NB4 (cell line): ENCODE results near the gene TNIP2.

Experiments
- DNase-seq: peaks from one replicate; pipeline ENCODE4 v3.0.0; 2010; ENCODE audit warnings: low read depth
- H3K4me3 ChIP-seq: one replicate; pipeline ENCODE4 v1.5.1; 2011; ENCODE audit warnings: mild to moderate bottlenecking, low read depth, low read length, moderate library complexity
- CTCF ChIP-seq: IDR thresholded peaks from one replicate; pipeline ENCODE4 v1.5.1; 2012; ENCODE audit warnings: low read depth, low read length
- MAX ChIP-seq: IDR thresholded peaks from 2 replicates; pipeline ENCODE4 v1.6.1; 2011; ENCODE audit warnings: low read depth, low read length
- MYC ChIP-seq: IDR thresholded peaks from 2 replicates; pipeline ENCODE4 v1.6.1; 2011; ENCODE audit warnings: low read depth, low read length
- POLR2A ChIP-seq: IDR thresholded peaks from 2 replicates; pipeline ENCODE4 v1.6.1; 2011; ENCODE audit warnings: mild to moderate bottlenecking; ENCODE audit not compliant: insufficient read length; ENCODE audit errors: extremely low read depth

The TNIP2 gene

DNA sequence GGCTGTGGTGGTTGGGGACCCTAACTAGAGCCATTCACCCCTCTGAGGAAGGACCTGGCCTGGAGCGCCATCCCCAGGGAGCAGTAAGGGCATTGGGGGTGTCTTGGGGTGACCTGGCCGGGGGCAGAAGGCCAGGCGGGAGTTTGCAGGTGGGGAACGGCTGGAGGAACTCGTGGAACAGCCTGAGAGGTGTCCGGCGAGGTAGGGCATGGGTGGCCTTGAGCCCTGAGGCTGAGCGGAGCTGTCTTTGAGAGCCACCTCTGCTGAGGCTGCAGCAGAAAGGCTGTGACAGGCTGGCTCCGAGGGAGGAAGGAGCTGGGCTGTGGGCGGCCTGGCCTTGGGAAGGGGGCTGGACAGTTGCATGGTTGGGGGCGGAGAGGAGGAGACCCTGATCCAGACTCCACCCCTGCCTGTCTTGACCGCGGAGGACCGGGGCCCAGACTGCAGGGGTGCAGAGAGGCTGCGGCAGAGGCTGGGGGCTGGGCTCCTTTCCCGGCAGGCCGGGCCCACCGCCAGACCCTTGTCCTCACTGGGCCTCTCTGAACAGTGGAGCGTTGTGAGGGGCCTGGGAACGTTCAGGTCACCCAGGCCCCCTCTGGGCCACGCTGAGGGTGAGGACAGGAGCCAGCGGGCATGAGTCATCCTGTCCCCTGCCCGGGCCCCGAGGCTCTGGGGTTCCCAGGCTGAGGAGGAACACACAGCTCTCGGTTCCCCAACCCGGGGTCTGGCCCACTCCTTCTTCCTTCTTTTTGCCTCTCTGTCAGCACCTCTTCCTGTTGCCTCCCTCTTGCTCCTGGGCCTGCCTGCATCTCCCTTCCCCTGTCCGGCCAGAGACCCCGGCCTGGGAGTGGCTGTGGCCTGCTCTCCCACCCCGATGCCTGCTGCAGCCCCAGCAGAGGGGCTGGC, 44.8 kb upstream of the TNIP2 start:
- H3K4me3 ChIP-seq, result no peak overlapping the region
- TF ChIP-seq MAX (peak; percentile 33; the same call in 1 of the 2 replicates), POLR2A (no peak)
- DNase-seq, result peak; percentile 96

DNA sequence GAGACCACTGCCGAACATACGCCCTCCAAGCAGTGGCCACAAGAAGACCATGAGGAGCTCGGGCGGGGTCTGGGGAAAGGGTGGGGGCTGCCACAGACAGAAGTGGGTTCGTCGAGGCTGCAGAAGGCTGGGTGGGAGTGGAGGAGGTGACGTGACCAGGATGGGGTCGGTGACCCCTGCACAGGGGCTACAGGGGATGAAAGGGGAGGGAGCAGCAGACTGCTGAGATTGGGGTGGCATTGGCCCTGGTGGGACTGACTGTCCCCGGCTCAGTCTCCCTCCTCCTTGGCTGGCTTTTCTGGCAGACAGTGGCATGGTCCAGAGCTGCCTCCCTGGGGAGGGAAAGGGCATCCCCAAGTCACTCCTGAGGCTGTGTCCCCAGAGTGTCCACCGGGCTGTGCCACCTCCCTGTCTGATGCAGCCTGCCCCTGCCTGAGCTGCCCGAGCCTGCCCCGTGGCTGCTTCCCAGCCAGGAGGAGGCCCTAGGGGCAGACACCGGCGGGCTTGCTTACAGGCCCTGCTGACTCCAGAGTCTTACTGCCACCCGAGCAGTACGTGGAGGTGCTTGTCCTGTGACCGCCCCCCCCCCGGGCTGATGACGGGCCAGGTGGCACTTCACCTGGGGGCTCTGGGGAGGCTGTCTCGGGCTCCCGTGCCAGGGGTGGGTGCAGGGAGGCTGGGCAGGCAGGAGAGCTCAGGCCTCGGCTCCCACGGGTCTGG, 44.0 kb upstream of the TNIP2 start:
- H3K4me3 ChIP-seq, result no peak overlapping the region
- TF ChIP-seq CTCF (no peak), POLR2A (no peak), MYC (no peak), MAX (no peak)
- DNase-seq, result peak; percentile 43

DNA sequence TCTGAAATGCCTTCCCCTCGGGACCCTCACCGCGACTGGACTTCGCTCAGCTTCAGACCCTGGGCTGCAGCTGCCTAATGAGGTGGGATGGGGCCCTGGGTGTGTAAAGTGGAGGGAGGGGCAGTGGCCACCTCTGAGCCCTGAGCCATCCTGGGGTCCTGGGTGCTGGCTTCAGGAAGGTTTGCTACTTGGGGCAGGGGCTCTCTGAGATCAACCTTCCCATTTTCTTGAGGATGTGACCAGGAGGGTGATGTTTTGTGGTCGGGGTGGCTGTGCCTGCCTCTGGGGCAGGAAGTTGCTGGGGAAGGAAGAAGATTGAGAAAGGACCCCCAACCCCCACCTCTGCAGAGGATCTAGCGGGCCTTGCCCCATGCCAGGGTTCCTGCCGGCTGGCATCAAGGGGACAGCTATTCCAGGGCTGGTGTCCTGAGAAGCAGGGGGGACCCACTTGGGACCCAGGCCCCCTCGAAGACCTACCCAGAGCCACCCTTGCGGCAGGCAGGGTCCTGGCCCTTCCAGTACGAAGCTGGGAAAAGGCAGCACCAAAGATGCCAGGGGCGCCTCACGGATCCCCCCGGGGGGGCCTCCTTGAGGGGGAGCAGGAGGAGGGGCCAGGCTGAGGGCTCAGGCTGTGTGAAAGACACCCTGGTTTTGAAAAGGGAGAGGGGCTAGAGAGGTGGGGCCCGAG, 43.2 kb upstream of the TNIP2 start:
- DNase-seq, result peak; percentile 81
- TF ChIP-seq MYC (no peak), CTCF (no peak), MAX (no peak), POLR2A (no peak)
- no peak overlapping the region for H3K4me3 ChIP-seq

DNA sequence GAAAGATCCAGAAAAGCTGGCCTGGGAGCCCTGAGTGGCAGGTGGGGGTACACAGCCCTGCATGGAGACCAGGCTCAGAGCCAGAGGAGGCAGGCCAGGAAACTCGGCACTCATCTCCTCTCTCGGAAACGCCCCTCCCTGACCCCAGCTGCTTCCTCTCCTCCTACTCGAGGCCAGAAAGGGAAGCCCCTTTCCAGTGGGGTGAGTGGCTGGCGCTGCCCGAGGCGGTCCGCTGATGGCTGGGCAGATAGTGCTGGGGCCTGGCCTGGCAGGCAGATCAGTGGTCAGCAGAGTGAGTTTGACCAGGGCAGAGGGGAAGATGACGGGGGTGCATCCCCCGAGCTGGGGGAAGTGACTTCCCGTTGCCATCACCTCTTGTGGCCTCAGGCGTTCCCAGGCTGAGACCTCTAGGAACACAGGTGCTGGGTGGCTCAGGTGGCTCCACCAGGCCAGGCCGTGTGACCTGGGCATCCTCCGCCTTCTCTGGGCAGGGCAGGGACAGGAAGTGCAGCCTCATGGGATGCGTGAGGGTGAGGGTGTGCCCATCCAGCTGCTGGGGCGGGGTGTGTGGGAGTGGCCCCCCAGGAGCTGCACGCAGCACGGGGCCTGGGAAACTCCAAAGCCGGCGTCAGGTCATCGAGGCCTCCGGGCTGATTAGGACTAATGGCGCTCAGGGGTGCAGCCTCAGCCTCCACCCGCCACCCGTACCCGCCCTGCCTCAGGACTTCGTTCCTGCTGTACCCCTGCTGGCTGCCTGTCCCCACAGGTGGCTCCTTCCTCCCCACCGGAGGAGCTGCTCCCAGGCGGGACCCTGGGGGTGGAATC, 42.5 kb upstream of the TNIP2 start:
- TF ChIP-seq CTCF (no peak), POLR2A (no peak), MAX (no peak), MYC (0 out of 2 replicates have a peak, but pooled peaks have one; percentile 8)
- peak; percentile 76 for DNase-seq
- no peak overlapping the region for H3K4me3 ChIP-seq

GRCh38 chr4:2797545-2798305, 41.6 kb upstream of the TNIP2 start:
- no peak overlapping the region for H3K4me3 ChIP-seq
- peak; percentile 13 for DNase-seq
- TF ChIP-seq MYC (no peak), POLR2A (no peak), MAX (no peak), CTCF (no peak)
